GM12892 (cell line): ENCODE results near the gene SSB.

Experiments used
- POLR2A ChIP-seq: IDR thresholded peaks from 2 replicates; pipeline ENCODE4 v1.6.1; 2011; ENCODE audit warnings: low read depth, low read length, control low read depth
- POLR2AphosphoS5 ChIP-seq: IDR thresholded peaks from 2 replicates; pipeline ENCODE4 v1.6.1; 2011; ENCODE audit warnings: low read depth, low read length, control low read depth
- TAF1 ChIP-seq: IDR thresholded peaks from 2 replicates; pipeline ENCODE4 v1.6.1; 2011; ENCODE audit warnings: low read depth, mild to moderate bottlenecking, control low read depth, low read length, borderline replicate concordance

DNA sequence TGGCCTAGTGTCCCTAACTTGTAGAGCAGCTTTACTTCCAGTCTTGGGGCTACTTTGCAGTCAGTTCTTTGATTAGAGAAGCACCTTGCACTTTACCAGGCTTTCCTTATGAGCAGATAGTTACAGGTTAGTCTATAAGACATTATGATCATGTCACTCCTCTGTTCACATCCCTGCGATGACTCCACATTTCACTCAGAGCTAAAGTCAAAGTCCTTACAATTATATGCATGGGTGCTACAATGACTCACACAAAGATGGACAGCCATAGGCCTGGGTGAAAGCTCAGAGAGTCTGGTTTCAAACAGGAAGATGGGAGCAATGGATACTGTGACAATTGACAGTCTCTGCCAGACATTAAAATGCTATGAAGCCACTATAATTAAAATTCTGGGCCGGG lies 27.1 kb upstream of the SSB start:
- TF ChIP-seq POLR2AphosphoS5, result no peak
- TF ChIP-seq POLR2A, result no peak
- no peak for TF ChIP-seq TAF1
